Kidney capillary endothelial cell (primary cell): ENCODE measurements around the gene METTL25.

Experiments
- DNase-seq: peaks from one replicate; pipeline ENCODE4 v3.0.0-alpha.2; 2018; ENCODE audit warnings: low spot score

Gene METTL25

DNA sequence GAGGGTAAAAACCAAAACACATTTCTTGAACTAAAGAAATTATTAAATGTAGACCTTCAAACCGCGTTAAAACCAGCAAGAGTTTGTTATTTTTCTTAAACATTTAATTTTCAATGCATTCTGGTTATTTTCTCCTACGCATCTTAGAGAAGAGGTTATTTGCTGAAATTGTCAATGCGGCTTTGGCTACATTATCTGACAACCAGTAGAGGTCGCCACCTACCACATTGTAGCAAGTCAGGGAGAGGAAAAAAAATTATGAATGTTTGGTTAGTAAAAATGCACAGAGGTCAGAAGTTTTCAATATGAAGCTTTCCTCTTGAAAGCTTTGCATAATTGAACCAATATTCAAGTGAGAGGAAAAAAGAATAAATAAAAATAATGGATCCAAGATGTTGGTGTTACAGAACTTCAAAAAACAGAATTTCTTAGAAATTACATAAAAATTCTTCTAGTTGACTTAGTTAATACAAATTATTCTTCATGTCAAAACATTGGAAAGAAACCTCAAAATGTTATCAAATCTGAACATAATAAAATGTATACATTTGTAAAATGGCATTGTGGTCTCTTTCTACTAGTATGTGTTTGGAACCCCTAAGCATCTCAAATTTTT, 168.9 kb downstream of the METTL25 start:
- DNase-seq, result peak; percentile 46
